CD1c-positive myeloid dendritic cell (primary cell): ENCODE measurements around the gene AMZ1.
A peak's percentile ranks its signal among the peaks of the same experiment; 100 is the strongest.
"Not testable (repeated sequence)": the region's sequence is repeated elsewhere in the genome, so short reads cannot be mapped to it uniquely, and the experiment has no call there.

Source experiments
- DNase-seq: peaks from one replicate; pipeline ENCODE4 v3.0.0-alpha.2; 2016; ENCODE audit errors: extremely low spot score

Gene AMZ1

DNA sequence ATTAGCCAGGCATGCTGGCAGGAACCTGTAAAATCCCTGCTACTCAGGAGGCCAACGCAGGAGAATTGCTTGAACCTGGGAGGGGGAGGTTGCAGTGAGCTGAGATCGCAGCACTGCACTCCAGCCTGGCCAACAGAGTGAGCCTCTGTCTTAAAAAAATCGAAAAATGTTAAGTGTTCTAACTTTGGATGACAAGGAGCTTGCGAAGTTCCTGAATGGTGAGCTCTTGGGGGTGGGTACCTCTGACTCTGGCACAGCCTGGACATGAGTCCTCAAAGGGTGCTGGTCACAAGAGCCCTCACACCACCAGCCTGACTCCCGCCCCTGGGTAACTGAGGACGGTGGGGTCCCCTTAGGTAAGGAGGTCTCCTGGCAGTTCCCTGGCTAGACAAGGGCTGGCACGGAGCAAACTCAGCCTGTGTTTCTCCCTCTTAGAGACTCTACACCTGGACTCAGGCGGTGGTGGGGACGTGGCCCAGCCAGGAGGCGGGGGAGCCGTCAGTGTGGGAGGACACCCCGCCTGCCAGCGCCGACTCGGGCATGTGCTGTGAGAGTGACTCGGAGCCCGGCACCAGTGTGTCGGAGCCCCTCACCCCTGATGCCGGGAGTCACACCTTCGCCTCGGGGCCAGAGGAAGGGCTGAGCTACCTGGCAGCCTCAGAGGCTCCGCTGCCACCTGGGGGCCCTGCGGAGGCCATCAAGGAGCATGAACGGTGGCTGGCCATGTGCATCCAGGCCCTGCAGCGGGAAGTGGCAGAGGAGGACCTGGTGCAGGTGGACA is 24.1 kb downstream of the AMZ1 start:
- no peak for DNase-seq

DNA sequence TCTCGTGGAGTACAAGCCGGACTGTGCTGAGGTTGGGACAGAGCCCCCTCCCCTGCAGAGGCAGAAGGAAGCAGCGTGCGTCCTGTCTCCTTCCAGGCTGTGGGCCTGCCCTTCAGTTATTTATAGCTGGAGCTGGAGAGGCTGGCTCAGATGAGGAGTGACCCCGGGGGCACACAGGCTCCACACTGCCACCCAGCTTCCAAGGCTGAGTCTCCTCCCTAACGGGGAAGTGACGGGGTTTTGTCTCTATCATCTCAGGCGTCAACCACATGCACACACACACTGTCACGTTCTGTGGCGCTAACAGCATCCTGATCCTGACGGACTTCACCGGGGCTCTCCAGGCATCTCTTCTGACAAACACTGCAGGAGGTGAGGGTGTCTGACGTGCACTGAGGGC is 25.4 kb downstream of the AMZ1 start:
- DNase-seq: peak; percentile 37

DNA sequence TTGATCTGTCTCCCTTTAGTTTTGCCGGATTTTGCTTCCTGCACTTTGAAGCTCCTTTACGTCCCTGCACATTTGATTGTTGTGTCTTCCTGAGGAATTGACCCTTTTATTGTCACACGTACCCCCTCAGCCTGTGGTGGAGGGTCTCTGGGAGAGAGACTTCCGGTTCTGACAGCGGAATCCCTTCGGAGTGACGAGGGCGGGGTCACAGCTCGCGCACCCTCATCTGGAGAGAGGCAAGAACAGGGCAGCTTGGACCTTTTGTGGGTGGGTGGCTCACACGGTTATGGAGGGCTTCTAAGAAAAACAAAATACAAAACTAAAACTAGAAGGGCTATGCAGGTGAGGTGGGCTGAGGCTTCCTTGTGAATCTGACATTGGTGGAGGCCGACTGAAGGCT is 26.0 kb downstream of the AMZ1 start:
- DNase-seq: no peak

DNA sequence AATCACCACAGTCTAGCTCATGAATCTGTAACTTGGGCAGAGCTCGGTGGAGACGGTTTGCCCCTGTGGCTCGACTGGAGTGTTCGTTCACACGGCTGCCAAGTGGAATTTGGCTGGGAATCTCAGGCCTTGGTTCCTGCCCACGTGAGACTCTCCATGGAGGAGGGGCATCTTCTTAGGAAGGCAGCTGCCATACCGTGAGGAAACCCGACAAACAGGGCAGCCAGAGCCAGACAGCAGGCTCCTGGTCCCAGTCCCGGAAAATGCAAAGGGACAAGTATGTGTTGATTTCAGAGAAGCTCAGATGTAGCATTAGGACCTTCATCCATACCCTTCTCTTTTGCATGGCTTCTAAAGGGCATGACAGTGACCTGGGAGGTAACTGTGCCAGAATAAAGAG is 26.6 kb downstream of the AMZ1 start:
- DNase-seq: no peak

DNA sequence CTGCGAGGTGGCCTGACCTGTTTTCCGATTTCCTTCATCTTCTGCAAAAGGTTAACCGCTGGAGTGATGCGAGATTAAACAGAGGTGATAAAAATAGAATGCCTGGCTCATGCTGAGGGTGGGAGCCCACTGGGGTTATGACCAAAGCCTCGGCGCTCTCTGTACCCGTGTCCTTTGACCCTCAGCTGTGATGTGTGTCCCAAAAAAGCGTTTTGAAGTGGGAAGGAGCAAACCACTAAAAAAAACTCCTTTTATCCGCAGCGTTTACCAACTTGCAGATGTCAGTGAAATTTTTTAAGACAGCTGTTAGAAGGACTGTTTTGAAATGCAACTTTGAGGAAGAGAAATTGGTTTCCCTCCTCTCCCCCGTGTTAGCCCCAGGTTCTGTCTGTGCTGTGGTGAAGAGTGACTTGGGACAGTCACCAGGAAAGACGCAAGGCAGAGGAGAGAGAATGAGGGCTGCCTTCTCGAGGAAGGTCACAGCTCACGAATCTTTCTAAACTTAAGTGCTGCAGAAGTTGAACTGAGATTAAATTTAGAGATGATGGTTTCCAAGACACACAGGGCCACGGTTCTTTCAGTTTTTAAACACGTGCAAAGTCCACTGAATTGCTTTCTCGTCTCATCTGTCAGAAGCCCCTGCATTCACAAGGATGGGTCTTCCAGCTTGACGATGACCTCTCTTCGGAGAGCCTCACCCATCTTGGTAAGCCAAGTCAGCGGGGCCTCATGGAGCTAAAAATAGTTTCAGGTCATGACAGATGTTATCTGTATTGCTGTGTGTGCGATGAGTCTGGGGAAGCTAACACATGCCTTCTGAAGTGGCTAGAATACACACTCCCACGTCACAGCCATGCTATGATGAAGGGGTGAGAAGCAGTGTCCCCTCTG is 27.6 kb downstream of the AMZ1 start:
- peak; percentile 63 for DNase-seq

DNA sequence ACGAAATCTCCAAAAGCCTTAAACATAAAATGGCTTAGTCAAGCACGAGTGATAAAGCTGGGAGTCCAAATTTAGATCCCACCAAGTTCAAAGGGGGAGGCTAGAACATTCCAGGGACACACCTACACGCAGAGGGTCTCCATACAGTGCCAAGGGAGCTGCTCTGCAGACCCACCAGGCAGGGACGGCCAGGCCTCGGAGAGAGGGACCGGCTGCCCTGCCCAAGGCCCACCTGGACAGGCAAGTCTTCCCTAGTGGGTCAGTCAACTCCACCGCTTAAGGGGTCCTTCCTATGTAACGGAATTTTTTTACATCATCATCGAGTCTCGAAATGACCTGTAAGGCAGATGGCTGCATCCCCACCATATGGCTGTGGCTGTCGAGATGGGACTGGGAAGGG is 28.5 kb downstream of the AMZ1 start:
- no peak for DNase-seq

DNA sequence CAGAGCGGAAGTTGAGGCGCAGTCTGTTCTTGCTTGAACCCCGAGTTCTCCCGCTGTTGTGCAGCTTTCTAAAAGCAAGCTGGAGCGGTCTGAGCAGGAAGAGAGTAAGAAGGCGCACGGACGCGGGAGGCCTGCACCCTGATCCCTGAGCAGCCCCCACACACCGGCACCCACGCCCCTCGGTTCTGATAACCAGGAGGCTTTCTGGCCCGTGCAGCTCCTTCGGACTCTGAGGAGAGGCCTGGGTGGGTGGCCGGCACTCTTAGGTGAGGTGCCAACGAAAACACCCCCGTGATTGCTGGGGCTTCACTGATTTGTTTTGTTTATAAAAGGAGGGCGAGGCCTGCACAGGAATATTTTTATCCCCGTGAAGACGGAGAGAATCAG is 28.9 kb downstream of the AMZ1 start:
- no peak for DNase-seq

DNA sequence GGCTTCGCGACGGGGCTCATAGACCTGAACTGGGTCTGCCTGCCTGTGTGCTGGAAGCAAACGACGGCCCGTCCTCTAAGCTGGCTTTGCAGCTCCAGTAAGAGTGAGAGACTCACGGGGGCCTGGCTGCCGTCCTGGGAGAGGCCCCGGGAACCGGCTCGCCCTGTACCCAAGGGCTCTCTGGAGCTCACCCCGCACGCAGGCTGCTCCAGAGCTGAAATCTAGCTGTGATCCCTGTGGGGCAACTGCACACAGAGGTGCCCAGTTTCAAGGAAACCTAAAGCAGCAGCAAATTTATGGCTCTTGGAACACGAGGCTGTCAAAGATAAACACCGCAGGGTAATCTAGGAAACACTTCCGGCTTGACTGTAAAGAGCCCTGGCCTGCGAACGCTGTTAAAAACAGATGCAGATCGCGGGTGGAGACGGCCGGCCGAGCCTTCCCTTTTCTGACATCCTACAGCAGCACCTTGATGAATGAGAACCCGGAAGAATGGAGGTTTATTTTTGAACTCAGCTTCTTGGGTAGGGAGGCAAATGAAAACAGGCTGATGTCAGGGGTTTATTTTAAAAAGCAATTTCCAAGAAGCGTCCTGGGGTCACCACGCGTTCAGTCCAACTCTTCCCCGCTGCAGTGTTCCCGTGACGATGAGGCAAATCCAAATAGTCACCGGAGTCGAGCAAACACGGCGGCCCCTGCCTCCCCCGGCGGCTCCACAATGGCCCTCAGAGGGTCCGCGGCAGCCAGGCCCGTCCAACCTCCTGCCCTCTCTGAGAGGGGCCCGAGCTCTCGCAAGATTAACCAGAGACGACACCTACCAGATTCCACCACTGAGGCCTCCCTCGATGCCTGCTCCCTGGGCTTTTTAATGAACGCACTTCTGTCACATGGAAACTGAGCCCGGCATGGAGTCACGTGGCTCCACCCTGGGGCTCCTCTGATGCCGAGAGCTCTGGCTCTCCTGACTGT is 29.6 kb downstream of the AMZ1 start:
- DNase-seq: peak; percentile 44

DNA sequence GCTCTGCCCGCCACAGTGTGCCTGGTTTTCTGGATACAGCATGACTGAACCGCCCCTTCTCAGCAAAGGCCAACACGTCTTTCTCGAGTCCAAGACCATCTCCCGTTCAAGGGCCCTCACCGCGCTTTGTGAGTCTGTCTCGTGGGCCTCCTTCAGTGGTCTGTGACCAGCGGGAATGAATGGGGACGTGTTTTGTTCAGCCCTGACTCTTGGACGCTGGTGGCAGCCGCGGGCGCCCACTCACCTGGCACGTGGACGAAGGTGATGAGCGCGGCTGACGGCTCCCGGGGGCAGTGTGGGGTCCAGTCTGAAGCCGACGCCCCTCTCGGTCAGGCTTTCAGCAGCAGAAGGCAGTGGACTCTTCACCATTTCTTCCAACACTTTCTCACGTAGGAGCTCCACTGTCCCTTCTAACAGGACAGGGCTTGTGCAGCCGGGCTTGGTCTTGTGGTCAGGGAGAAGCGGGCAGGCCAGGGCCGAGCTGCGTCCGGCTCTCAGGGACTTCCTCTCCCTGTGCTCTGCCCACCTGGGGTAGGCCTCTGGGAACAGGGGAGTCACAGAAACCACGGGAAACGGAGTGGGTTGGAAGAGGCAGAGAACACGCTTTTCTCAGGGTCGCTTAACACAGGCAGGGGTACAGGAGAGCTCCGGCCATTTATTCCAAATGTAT is 30.4 kb downstream of the AMZ1 start:
- DNase-seq: peak; percentile 24

DNA sequence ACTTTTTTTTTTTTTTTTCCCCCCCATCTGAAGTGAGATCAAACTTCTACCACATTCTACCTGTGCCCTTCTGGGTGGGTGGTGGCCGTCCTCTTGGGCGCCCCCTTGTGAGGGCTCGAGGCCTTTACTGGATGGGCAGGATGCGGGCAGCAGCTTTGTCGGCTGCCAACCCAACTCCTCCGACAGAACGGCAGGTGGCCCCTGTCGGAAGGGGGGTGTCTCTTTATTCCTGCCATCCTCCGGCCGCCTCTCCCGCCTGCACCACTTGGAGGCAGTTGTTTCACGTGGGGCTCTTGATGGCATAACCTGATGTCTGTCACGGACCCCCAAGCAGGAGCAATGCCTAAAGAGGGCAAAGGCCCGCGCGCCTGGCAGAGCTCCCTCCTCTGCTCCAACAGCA is 31.0 kb downstream of the AMZ1 start:
- DNase-seq: no peak

DNA sequence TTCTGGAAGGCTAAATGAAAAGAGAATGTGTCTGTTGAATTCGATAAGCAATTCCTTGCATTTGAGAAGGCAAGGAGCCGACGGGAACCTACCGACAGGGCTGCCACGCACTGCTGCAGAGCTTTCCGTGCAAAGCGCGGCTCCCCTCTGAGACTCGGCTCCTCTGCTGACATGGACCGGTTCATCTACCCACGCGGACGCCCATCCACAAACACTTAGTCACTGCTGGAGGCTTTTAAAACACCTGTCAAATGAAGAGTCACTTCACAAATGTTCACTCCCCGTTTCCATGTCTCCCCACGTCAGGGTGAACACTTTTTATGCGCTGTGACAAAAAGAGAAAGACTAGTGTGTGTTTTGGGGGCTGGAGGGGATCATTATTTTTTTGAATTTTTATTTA is 32.0 kb downstream of the AMZ1 start:
- no peak for DNase-seq

DNA sequence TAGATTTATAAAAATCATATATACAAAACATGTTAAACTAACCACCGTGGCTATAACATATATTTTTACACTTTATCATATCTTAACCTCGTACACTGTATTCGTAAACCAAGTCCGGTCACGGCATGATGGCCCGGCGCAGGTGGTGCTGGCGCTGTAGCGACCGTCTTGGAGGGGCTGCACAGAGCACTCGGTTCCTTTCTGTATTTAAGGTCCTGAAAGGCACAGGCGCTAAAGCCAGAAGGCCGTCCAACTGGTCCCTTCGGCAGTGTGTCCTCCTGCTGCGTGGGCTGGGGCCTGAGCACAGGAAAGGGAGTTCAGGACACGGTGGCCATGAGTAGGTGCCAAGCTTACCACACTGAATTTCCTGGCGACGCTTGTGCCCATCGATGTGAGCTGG is 33.8 kb downstream of the AMZ1 start:
- DNase-seq: no peak

DNA sequence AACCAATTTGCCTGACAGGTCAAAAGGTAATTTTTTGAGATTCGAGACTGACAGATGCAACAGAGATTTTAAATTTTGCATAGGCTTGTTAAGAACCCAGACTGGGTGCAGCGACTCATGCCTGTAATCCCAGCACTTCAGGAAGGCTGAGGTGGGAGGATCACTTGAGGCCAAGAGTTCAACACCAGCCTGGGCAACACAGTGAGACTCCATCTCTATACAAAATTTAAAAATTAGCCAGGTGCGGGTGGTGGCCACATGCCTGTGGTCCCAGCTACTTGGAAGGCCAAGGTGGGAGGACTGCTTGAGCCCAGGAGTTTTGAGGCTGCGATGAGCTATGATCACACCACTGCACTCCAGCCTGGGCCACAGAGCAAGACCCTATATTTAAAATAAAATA is 34.6 kb downstream of the AMZ1 start:
- DNase-seq: no peak

DNA sequence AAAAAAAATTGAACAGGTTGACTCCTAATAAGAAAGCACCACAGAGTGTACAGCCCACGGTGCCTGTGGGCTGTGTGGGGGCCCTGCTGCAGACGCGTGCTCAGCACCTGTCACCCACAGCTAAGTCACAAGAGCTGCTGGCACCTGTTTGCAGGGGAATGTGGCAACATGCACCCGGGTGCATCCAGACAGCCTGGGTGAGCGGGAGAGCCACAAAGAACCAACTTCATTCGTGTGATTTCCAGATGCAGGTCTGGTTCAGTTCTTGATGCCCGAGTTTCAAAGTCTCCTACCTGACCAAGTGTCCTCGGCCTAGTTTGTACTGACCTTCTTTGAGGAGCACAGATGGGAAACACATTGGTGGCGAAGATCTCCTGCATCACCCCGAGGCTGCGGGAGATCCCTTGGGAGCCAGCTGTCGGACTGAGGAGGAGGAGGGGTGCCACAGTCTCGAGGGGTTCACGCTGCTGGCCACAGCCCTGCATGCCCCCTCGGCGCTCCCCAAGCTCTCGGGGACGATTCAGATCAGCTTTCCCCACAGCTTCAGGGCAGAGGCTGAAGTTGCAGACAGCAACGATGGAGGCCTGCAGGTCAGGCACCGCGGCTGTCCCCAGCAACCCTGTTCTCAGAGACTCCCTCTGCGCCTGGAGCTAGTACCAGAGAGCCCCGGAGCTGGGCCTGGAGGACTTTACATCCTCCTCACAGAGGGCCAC is 35.3 kb downstream of the AMZ1 start:
- DNase-seq: no peak

DNA sequence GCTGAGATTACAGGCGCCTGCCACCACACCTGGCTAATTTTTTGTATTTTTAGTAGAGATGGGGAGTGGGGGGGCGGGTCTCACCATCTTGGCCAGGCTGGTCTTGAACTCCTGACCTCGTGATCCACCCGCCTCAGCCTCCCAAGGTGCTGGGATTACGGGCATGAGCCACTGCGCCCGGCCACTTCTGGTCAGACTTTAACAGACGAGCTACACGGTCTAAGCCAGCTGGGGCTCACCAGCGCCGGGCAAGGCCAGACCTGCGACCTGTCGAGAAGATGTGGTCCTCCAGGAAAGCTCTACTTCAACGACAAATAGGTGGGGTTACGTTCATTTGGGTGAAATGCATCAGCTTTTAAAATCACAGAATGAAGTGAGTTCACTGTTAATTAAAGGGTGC is 36.0 kb downstream of the AMZ1 start:
- not testable (repeated sequence) for DNase-seq

DNA sequence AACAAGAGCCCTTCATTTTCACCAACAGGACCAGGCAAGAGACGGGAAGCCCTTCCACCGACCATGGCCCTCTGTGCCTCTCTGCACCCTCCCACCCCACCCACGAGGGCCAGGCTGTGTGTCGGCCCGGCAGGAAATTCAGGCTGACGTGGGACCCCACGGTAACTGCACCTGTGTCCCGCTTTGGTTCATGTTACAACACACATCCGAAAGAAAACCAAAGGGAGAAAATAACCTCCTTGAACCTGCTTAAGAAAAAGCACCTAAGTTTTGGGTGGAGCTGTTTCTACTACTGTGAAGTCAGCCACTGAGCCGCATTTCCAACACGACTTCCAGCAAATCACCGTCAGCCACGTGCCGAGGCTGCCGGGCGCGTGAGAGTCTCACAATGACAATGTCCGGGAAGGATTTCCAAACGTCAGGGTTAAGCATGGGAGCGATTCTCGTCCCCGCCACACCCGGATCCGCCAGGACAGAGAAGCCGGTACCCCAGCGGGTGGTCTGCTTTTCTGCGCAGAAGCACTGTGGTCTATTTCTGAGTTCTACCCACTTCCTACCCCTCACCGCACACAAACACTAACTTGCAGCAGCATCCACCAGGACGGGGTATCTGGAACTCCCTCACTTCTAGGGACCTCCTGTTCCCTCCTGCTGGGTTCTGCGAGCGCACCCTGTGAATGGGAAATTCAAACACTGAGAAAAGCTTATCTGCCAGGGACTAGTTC is 36.6 kb downstream of the AMZ1 start:
- DNase-seq: no peak

DNA sequence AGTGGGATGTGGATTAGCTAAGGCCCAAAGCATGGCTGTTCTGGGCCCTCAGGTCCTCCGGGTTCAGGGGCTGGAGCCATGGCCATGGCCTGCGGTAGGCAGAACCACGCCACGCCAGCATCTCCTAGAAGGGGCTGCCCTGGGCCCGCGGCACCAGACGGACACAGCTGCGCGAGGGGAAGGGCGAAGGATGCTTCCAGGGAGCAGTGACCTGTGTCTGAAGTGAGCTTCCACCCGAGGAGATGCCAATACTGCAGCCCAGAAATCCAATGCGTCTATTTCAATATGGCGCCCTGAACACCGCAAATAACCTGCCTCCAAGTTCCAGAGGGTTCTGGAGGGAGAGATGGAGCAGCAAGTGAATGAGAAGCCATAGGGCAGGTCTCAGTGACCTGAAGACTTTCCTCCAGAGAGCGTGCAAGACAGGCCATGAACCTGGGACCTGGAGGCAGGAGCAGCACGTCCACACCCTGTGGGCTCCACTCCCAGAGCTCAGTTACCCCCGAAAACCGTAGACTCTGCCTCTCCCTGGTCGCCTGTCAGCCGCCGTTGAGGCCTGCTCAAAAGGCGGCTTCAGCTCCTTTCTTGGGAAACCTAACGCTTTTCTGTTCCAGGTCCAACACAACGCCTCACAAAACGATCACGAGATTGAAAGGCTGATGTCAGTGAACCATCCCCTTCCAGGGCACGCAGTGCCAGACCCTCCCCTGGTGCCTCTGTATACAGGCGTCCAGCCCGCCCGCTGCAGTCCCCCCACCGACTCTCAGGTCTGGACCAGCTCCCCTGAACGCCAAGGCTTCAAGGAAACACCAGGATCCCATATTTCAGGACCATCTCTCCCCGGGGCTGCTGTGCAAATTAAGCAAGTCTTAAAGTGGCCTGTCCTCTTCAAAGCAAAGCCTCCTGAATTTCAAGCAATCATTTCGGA is 37.4 kb downstream of the AMZ1 start:
- DNase-seq: no peak

DNA sequence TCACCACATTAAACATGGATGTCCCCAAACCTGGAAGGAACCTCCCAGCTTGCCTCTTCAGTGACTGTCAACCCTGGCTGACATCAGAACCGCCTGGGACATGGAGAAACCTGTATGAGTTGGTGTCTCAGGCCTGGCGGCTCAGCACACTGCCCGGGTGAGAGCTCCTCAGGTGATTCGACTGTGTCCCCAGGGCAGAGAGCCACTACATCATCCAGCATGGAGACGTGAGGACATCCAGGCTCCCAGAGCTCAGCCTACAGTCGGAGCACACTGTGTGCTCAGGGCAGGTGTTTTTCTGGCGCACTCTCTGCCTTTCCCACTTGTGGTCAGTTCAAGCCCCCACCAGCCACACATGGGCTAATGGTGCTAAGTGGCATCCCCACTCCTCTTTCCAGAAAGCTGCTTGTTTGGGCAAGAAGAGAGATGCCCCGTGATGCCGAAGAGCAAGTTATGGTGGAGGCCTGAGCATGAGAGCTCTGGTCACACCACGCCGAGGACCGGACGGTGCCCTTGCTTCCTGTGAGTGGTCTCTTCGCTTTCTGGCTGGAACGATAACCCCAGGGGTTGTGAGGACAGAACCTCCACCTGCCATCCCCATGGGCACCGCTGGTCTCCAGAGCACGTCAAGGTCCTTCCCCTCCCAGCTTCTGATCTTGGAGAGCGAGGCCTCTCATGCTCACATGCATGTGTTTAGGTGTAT is 38.5 kb downstream of the AMZ1 start:
- DNase-seq: no peak
